HG03432 (cell line): ENCODE results near the gene MSMB.
"Not testable (repeated sequence)": the region's sequence is repeated elsewhere in the genome, so short reads cannot be mapped to it uniquely, and the experiment has no call there.

Experiments
- ATAC-seq: cut with Tn5 transposase; IDR thresholded peaks from one replicate; pipeline ENCODE4 v1.9.1; 2021; ENCODE audit warnings: mild to moderate bottlenecking, moderate library complexity; ENCODE audit not compliant: unreplicated experiment

MSMB gene, protein sequence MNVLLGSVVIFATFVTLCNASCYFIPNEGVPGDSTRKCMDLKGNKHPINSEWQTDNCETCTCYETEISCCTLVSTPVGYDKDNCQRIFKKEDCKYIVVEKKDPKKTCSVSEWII

DNA sequence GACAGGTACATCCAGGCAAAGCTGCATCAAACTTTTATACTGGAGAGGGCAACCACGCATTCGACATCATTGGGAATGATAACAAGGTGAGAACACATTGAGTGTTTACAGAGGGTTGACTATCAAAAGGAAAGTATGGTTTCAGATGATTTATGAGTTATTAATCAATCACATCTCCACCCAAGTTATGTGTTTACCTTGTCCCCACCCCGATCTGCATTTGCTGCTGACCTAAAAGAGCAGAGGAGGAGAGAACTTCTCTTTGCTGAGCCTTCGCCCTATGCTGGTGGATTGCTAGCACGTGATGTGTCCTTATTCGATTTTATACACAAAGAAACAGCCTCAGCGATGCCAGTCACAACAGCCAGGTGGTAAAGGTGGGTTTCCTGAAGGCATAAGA is at the start of gene MSMB:
Gene MSMB, minus strand, starts transcription at position 9 of the 400 bp plus-strand sequence. CDS start 32 bp downstream, outside the sequence.
- ATAC-seq: no peak

- no peak for ATAC-seq
These were observed 49.1 kb upstream of the MSMB start for GRCh38 chr10:46094931-46095750.

- no peak for ATAC-seq
These were observed 48.1 kb upstream of the MSMB start for GRCh38 chr10:46094197-46094500.

- not testable (repeated sequence) for ATAC-seq
These were observed 47.5 kb upstream of the MSMB start for GRCh38 chr10:46093316-46094196.

GRCh38 chr10:46092524-46093081 is 46.5 kb upstream of the MSMB start:
- ATAC-seq: no peak

- no peak for ATAC-seq
These were observed 45.9 kb upstream of the MSMB start for GRCh38 chr10:46091828-46092523.

- ATAC-seq: no peak
These were observed 45.2 kb upstream of the MSMB start for GRCh38 chr10:46091080-46091827.

GRCh38 chr10:46090258-46090812 is 44.3 kb upstream of the MSMB start:
- no peak for ATAC-seq

GRCh38 chr10:46087381-46087780 is 41.3 kb upstream of the MSMB start:
- ATAC-seq: not testable (repeated sequence)

- ATAC-seq: no peak
These were observed 38.5 kb upstream of the MSMB start for GRCh38 chr10:46084321-46085165.

DNA sequence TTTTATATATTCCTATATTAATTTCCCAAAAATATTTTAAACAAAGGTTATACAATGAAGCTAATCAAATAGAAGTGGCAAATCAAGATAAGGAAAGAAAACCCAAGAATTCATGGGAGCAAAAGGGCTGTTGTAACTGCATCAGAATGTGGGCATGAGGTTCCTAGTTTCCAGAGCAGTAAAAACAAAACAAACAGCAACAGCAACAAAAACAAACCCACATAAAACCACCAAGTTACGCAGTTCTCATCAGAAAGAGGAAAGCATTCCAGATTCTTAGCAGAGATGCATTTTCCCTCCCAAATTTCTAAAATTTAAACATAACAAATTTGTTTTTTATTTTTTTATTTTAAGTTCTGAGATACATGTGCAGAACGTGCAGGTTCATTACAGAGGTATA is 34.8 kb upstream of the MSMB start:
- ATAC-seq: no peak

DNA sequence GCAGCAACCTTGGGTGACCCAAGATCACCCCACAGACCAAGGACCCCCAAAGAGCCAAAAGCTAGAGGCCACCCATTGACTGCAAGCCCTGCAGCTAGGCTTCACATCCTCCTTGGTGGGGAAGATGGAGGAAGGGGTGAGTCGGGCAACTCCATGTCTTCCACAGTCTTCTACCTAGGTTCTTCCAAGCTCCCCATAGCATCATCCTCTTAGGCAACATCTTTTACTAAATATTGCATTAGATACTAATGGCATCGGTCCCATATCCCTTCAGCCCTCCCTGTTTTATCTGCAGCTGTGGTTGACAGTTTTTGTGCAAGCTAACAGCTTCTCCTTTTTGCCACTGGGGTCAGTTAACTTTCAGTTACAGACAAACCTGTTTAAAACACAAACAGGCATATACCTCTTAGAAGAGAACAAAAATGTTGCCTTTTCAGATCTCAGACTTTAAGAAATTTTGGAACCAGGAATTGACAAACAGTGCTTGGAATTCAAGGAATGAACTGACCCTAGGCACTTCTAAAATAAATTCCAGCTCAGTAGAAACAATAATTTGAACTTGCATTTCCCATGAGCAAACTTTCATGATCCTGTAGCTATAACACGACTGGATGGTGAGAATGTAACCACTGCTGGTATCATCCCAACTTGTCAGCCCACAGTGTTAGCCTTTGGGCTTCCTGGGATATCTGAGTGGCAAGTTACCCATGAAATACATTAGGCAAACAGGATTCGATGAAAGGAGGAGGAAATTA is 33.9 kb upstream of the MSMB start:
- ATAC-seq: no peak

GRCh38 chr10:46077731-46078413 is 31.8 kb upstream of the MSMB start:
- ATAC-seq: no peak

GRCh38 chr10:46077141-46077554 is 31.1 kb upstream of the MSMB start:
- no peak for ATAC-seq

GRCh38 chr10:46075869-46076268 is 29.8 kb upstream of the MSMB start:
- ATAC-seq: no peak

GRCh38 chr10:46074196-46074946 is 28.3 kb upstream of the MSMB start:
- no peak for ATAC-seq

DNA sequence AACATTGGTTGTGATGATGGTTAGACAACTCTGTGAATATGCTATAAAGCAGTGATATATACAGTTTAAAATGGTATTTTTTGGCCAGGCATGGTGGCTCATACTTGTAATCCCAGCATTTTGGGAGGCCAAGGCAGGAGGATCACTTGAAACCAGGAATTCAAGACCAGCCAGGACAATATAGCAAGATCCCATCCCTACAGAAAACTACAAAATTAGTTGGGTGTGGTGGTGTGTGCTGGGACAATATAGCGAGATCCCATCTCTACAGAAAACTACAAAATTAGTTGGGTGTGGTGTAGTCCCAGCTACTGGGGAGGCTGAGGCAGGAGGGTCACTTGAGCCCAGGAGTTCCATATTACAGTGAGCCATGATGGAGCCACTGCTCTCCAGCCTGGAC is 27.5 kb upstream of the MSMB start:
- no peak for ATAC-seq
